Kidney epithelial cell (primary cell): ENCODE results near the gene IGF2. TPM values are rescaled to one million over a fixed set of nuclear protein-coding genes. Genes with fewer than 3 reads are reported as not detected.
A peak's percentile ranks its signal among the peaks of the same experiment; 100 is the strongest.

ENCODE experiments used
- DNase-seq: peaks from one replicate; pipeline ENCODE4 v3.0.0-alpha.2; 2010; ENCODE audit warnings: low read depth
- H3K27me3 ChIP-seq: 2 replicates; pipeline ENCODE4 v1.6.0; 2011; ENCODE audit warnings: low read length; ENCODE audit not compliant: control insufficient read depth, insufficient read depth
- H3K36me3 ChIP-seq: 2 replicates; pipeline ENCODE4 v1.5.1; 2011; ENCODE audit warnings: low read length; ENCODE audit not compliant: control insufficient read depth, insufficient read depth
- H3K4me3 ChIP-seq: 2 replicates; pipeline ENCODE4 v1.5.1; 2011; ENCODE audit warnings: low read depth, mild to moderate bottlenecking, control low read depth, low read length
- total RNA-seq: library from RNA; depleted of rRNA; stranded (reverse); fragments of >200 nt; gene quantifications from 2 replicates; pipeline ENCODE4 v1.2.3, GENCODE V29; 2015
- TF ChIP-seq, protein P1 (sequence below): IDR thresholded peaks from 2 replicates; pipeline ENCODE4 v1.5.1; 2011; ENCODE audit warnings: mild to moderate bottlenecking, moderate library complexity, low read length, control low read depth, inconsistent platforms; ENCODE audit not compliant: insufficient read depth, poor library complexity, severe bottlenecking

Gene IGF2, protein sequence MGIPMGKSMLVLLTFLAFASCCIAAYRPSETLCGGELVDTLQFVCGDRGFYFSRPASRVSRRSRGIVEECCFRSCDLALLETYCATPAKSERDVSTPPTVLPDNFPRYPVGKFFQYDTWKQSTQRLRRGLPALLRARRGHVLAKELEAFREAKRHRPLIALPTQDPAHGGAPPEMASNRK
- 8.7 and 11.4 TPM in 2 replicates for total RNA-seq

DNA sequence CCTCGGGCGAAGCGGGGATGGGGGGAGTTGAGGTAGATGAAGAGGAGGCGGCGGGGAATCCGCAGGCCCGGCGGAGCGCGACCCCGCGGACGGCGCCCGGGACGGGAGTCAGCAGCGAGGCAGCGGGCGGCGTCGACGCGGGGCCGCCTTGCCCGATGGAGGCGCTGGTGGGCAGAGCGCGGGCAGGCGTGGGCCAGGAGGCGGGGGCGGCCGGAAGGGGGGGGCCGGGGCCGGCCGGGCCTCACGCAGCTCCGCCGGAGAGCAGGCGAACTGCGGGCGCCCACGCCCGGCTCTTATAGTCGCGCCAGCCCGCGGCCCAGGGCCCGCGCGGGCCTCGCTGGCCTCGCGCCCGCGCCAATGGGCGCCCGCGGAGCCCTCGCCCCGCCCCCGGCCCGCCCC, at the start of gene IGF2:
Gene IGF2 (minus strand): TSS at position 267 of the 399 bp plus-strand sequence. CDS start 3,866 bp downstream, outside the sequence.
- Histone ChIP-seq H3K4me3 (no peak within 1 kb of the TSS), H3K36me3 (no peaks in the 10 kb centered on the region), H3K27me3 (peaks cover 88% of the 10 kb centered on the region)
- no peak for DNase-seq
- TF ChIP-seq, protein P1, sequence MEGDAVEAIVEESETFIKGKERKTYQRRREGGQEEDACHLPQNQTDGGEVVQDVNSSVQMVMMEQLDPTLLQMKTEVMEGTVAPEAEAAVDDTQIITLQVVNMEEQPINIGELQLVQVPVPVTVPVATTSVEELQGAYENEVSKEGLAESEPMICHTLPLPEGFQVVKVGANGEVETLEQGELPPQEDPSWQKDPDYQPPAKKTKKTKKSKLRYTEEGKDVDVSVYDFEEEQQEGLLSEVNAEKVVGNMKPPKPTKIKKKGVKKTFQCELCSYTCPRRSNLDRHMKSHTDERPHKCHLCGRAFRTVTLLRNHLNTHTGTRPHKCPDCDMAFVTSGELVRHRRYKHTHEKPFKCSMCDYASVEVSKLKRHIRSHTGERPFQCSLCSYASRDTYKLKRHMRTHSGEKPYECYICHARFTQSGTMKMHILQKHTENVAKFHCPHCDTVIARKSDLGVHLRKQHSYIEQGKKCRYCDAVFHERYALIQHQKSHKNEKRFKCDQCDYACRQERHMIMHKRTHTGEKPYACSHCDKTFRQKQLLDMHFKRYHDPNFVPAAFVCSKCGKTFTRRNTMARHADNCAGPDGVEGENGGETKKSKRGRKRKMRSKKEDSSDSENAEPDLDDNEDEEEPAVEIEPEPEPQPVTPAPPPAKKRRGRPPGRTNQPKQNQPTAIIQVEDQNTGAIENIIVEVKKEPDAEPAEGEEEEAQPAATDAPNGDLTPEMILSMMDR = no peak

DNA sequence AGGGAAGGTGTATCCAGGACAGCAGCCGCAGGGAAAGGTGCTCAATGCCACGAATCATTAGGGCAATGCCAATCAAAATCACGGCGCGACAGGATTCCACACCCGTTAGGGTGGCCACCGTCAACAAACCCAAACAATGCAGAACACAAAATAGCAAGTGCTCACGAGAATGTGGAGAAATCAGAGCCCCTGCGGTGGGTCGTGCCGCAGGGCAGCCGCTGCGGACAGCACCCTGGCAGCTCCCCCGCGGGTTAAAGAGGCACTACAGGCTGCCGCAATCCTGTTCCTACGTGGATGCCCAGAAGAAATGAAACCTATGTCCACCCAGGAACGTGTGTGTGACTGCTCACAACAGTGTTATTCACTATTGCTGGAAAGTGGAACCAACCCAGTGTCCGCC, 49.6 kb upstream of the IGF2 start:
- TF ChIP-seq, protein P1 = no peak
- H3K36me3 ChIP-seq = no peaks in the 10 kb centered on the region
- peaks cover 15% of the 10 kb centered on the region for H3K27me3 ChIP-seq
- DNase-seq = no peak
- no peak overlapping the region for H3K4me3 ChIP-seq

GRCh38 chr11:2187280-2187707, 48.1 kb upstream of the IGF2 start:
- TF ChIP-seq, protein P1 = no peak
- Histone ChIP-seq H3K36me3 (no peaks in the 10 kb centered on the region), H3K4me3 (no peak overlapping the region), H3K27me3 (peaks cover 15% of the 10 kb centered on the region)
- DNase-seq = no peak

DNA sequence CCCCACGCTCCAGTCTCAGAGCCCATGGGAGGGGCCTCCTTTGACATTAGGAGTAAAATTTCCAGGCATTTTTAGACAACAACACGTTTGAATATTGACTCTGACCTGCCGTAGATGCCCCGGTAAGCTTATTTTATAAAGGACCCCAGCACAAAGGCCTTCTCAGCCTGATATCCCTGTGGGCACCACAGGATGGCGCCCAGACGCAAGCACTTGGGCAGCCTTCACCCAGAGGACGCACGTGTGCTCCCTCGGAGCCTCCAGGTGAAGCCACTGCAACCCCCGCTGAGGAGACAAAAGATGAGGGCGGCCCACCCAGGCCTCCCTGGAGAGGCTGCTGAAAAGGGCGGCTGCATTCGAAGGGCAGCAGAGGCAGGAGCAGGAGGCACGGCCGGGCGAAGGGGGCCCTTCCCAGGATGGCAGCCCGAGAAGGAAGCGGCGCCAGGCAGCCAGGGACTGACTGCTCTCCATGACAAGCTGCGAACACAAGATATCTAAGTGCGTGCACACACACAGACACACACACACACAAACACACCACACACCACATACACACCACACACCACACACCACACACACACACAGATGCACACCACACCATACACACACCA, 47.6 kb upstream of the IGF2 start:
- H3K27me3 ChIP-seq = peaks cover 15% of the 10 kb centered on the region
- no peaks in the 10 kb centered on the region for H3K36me3 ChIP-seq
- TF ChIP-seq, protein P1 = peak; percentile 76
- no peak for DNase-seq
- H3K4me3 ChIP-seq = no peak overlapping the region

DNA sequence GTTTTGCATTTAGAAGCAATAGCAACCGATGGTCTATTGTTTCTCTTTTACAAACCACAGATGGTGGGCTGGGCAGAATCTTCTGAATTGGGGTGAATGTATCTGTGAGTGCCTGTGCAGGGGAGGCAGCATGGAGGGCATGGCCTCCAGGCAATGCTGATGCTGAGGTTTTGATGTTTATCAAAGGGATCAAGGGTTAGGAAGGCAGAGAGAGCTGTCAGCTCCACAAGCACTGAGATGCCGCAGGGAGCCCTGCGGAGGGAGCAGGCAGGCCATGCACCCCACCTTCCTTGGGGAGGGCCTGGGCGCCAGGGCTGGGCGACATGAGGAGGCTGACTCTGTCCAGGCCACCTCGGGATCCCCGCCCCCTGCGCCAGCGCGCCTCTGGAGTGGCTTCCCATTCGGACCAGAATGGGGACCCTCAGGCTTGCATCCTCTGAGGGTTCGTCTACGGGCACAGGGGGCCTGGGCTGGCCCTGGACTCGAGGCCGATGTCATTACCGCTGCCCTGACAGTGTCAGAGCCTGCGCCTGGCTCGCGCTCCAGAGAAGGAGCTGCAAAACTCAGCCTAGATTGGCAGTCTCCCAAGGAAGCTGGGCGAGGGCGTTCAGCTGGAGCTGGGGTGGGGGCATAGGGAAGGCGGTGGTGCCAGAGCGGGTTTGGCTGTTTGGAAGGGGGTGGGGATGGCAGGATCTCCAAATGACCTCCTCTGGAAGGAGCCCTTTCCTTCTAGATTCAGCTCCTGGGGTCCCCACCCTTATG, 46.3 kb upstream of the IGF2 start:
- Histone ChIP-seq H3K27me3 (peaks cover 6% of the 10 kb centered on the region), H3K36me3 (no peaks in the 10 kb centered on the region), H3K4me3 (no peak overlapping the region)
- TF ChIP-seq, protein P1 = no peak
- DNase-seq = no peak
